GM18498 (cell line): Measurements from ENCODE around the gene REEP6.
"Not testable (repeated sequence)": the region's sequence is repeated elsewhere in the genome, so short reads cannot be mapped to it uniquely, and the experiment has no call there.

Experiments used
- ATAC-seq: cut with Tn5 transposase; IDR thresholded peaks from one replicate; pipeline ENCODE4 v1.9.1; 2021; ENCODE audit warnings: mild to moderate bottlenecking, moderate library complexity; ENCODE audit not compliant: unreplicated experiment

Gene REEP6

GRCh38 chr19:1488282-1488601, 2.7 kb upstream of the REEP6 start:
- ATAC-seq, result no peak

DNA sequence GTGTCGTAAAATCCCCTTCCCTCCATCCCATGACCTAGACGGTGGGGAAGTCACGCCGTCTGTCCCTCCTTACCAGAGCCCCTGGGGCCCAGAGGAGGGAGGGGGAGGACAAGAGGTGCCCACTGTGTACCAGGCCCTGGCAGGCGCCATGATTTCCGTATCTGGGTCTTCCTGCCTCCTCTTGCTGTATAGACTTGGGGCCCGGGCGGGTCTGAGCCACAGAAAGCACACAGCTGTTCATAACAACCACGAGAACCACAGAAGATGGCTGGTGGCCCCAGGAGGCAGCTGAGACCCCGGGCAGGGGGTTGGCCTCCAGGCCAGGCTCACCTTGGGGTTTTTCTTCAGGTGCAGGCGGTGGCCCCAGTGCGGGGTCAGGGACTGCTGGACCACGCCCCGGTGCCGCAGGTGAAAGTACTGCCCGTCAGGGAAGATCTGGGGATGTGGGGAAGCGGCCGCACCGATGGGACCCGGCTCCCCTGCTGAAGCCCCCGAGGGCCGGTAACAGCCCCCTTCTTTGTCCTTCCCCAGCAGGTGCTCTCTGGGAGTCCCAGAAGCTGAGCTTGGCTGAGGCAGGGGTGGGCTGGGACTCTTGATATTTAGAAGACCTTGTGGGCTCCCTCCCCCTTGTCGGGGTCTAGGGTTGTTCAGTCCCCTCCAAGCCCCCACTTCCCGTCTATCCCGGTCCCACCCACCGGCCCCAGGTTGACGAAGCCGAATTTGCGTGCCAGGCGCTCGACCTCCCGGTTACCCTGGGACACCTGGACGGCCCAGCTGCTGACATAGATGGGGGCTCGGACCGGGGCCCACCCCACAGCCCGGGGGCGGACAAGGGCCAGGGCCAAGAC, 1.3 kb upstream of the REEP6 start:
- no peak for ATAC-seq

DNA sequence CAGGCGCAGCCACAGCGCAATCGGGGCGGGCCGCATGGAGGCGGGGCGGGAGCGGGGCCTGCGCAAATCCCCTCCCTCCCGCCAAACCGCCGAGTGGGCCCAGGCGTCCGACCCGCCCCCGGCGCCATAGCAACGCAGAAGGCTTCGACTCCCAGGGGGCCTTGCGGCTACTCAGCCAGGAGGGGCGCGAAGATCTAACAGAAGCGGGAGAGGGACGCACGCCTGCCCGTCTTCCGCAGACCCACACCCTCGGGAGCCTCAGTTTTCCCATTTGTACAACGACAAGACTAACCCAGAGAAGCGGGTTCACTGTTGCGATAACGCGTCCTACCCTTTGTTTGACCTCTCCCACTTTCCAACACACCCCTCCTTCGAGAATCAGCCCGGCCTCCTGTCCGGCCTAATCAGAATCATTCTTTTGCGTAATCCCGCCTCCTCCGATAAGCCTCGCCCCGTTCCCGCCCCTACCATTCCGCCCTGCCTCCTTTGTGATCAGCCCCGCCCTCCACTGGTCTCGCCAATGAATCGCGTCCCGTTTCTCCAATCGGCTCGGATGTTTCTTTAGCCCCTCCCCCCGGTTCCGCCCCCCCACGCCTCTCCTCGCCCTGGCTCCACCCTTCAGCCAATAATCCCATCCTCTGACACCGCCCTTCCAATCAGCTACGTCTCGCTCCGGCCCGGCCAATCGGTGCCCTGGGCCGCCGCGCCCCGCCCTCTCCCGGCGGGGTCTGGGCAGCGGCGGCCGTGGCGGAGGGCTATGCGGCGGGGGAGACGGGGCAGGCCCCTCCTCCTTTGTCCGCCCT, 469 bp upstream of the REEP6 start, which contains the start of gene PCSK4:
Gene PCSK4, minus strand, starts transcription at position 40 of the 803 bp plus-strand sequence. Its CDS starts 4 bp downstream, at position 36.
- peak; percentile 83 for ATAC-seq

DNA sequence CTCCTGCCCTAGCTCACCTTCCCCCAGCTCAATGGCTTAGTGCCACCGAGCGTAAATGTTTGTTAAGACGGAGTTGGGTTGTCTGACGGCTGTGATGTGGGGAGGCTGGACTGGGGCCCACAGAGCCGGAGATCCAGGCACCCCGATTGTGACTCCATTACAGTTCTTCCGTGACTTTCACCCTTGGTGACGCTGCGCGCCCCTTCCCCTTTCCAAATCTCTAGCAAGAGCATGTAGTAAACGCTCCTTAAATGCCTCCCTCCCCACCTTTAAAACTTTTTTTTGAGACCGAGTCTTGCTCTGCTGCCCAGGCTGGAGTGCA, 829 bp downstream of the REEP6 start:
- no peak for ATAC-seq

- ATAC-seq, result no peak
These were observed 1.6 kb downstream of the REEP6 start for GRCh38 chr19:1492474-1493006.

DNA sequence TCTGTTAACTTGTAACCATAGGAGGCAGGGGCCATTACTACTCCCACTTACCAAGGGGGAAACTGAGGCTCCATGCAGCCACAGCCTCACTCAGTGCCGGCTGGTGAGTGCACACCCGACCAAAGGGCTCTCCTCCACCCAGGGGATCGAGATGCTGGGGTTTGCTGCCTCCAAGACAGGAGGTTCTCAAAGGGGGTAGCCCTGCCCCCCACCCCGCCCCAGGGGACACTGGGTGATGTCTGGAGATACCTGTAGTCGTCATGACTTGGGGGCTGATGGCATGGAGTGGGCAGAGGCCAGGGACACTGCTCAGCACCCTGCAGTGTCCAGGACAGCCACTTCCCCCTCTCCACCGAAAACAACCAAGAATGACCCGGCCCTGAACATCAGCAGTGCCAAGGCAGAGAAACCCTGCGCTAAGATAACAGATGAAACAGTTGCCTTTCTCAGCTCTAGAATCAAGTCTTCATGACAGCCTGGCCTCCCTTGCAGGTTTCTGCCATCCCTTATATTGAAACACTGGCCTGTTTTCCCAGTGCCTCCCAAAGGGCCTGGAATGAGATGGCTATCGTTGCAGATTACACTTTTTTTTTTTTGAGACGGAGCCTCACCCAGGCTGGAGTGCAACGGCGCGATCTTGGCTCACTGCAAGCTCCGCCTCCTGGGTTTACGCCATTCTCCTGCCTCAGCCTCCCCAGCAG, 3.3 kb downstream of the REEP6 start:
- ATAC-seq, result no peak

DNA sequence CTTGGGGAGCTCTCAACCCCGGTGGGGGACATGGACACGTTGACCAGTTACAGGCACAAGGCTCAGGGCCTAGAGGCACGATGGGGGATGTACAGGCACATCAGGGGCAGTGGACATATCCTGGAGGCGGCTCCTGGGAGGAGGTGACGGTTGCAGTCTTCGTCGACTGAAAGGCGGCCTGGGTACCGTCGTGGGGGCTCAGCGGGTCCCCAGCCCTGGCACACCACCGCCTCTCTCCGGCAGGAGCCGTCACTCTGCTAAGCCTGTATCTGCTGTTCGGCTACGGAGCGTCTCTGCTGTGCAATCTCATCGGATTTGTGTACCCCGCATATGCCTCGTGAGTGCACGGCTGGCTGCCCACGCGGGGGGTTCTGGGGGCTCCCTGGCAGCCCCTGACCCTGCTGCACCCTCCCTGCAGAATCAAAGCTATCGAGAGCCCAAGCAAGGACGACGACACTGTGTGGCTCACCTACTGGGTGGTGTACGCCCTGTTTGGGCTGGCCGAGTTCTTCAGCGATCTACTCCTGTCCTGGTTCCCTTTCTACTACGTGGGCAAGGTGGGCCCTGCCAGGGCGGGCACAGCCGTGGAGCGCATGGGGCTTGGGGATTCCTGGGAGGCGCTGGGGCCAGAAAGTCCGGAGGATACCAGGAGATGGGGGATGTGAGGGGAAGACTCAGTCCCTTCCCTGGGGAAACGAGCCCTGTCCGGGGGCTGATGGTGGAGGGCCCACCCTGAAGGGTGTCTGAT, 4.2 kb downstream of the REEP6 start:
- no peak for ATAC-seq

- no peak for ATAC-seq
These were observed 5.1 kb downstream of the REEP6 start for GRCh38 chr19:1495799-1496713.

GRCh38 chr19:1496714-1497577, 6.0 kb downstream of the REEP6 start:
- no peak for ATAC-seq

DNA sequence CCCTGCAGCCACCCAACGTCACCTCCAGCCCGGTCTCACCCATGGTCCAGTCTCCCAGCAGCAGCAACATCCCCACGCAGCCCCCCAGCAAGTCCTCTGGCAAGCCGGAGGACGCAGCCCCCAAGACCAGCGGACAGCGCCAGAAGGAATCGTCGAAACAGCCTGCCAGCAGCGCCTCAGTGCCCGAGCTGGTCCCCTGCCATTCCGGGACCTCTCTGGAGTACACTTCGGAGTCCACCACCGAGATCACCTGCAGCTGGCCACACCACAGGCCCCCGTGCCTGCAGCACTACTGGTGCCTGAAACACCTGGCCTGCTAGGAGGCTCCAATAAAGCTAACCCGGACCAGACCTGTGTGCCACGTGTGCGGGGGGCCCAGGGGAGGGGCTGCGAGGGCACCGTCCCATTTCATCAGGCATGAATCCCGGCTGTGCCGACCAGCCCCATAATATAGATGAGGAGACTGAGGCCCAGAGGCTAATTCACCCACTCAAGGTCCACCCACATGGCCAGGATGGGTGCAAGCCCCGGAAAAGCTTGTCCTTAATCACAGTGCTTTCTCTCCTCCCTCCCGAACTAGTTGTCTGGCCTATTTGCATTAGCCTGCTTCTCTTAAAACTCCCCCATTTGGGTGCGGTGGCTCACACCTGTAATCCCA, 6.7 kb downstream of the REEP6 start:
- no peak for ATAC-seq

GRCh38 chr19:1499231-1499630, 8.2 kb downstream of the REEP6 start:
- not testable (repeated sequence) for ATAC-seq

DNA sequence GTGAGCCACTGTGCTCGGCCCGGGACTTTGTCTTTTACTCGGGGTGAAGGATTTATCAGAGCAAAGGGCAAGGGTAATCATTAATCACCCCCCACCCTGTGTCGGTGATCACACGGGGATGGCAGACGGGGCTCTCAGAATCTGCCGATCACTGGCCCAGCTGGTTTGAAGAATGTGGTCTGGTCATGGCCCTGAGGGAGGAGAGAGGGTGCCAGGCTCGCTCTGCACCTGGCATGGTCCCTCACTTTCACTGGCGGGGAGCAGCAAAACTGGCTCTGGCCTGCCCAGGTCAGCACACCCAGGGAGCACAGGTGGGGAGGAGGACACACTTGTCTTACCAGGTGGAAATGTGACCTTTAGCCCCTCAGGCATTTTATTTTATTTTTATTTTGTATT, 10.2 kb downstream of the REEP6 start:
- ATAC-seq, result no peak

GRCh38 chr19:1502433-1503088, 11.6 kb downstream of the REEP6 start:
- no peak for ATAC-seq

DNA sequence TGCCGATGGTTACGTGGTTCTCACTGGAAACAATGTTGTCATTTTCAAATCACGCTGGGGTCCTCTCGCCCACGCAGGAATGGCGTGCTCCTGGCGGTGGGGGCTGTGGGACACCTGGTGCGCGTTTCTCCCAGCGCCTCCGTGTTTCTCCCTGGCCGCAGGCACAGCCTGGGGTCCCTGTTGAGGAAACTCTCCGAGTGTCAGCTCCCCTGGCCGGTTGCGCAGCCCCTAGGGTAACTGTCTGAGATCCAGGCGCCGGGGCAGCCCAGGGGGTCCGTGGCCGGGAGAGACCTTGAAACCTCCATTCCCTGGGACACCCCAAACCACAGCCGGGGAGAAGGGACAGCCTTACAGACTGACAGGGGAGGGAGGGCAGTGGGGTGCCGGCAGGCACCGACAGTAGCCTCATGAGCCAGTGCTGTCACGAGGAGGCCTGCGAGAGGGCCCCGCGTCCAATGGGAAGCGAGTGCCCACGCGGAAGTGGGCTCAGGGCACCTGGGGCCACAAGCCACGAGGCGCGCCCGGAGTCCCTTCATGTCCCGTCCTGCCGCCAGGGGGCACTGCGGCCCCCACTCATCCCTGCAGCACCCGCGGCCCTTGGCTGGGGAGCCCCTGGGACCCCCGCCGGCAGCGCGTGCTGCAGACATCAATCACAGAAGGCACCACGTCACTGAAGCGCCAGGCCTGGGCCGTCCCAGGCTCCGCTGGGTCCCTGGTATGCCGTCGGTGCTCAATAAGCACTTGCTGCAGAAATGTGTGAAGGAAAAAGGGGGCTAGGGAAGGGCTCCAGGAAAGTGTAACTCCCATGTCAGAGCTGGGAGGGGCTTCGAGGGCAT, 12.3 kb downstream of the REEP6 start:
- ATAC-seq, result no peak

DNA sequence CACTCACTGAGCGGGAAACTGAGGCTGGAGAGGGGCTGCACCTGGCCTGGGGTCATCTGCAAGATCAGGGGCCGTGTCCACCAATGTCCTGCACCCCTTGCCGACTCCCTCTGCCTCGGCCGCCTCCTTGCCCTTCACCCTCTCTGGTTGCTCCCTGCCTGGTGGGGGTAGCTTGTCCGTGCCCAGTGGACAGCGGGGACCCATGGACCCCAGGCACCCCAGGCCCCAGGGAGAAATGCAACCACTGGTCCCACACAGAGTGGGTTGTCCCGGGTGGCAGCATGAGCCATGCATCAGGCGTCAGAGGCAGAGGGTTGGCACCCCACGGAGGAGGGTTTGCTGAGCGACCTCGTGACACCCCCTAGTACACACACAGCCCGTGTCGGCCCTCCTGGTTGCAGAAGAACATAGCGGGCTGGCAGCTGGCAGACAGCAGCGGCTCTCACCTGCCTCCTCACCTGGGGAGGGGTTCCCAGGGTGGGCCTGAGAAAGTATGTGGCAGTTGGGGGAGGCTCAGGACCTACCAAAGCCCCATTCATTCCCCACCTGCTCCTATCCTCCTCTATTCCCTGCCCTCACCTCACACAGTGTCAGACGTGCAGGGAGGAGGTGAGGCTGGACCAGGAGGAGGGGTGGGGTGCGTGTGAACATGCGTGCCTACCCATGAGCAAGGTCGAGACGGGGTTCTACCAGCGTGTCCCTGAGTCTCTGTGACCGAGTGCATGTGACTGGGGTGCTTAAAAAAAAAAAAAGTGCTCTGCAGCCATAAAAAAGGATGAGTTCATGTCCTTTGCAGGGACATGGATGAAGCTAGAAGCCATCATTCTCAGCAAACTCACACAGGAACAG, 13.2 kb downstream of the REEP6 start:
- no peak for ATAC-seq

DNA sequence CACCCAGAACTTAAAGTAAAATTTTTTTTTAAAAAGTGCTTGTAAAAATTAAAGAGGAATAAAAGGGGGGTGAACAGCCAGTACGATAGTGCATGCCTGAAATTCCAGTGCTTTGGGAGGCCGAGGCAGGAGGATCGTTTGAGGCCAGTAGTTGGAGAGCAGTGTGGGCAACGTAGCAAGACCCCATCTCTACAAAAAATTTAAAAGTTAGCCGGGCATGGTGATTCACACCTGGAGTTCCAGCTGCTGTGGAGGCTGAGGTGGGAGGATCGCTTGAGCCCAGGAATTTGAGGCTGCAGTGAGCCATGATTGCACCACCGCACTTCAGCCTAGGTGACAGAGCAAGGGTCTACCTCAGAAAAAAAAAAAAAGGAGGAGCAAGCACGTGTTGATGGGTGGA, 14.0 kb downstream of the REEP6 start:
- ATAC-seq, result no peak
